K562 (cell line): ENCODE measurements around the gene NINJ1. TPM values are rescaled to one million over a fixed set of nuclear protein-coding genes. Genes with fewer than 3 reads are reported as not detected.
A peak's percentile ranks its signal among the peaks of the same experiment; 100 is the strongest.

Source experiments
- AFF1 ChIP-seq, 2 experiments: fragments of 450-650 bp; IDR thresholded peaks; 2 replicates each; pipeline ENCODE4 v1.6.1; 2018; ENCODE audit warnings: mild to moderate bottlenecking in 2 of 2, low read depth in 1 of 2; ENCODE audit not compliant: partially characterized antibody in 2 of 2
- ATF7 ChIP-seq: fragments of 450-650 bp; IDR thresholded peaks from 2 replicates; pipeline ENCODE4 v1.7.1; 2014; ENCODE audit warnings: mild to moderate bottlenecking, moderate library complexity
- CREB1 ChIP-seq, 2 experiments: sonication (generic) in 1 of 2; formaldehyde crosslinking in 1 of 2; IDR thresholded peaks; 2 replicates each; pipeline versions ENCODE4 v1.6.1 to v1.8.0; 2012 to 2022; ENCODE audit warnings: inconsistent platforms in 1 of 2, mild to moderate bottlenecking in 1 of 2, missing genetic modification reagents in 1 of 2, moderate library complexity in 1 of 2
- DIDO1 ChIP-seq: fragments of 450-650 bp; IDR thresholded peaks from 2 replicates; pipeline ENCODE4 v1.6.1; 2016; ENCODE audit warnings: low read depth, missing biosample characterization, missing genetic modification characterization
- EGR1 ChIP-seq: fragments of 450-650 bp; conservative IDR thresholded peaks from 2 replicates; pipeline ENCODE4 v1.6.1; 2017; ENCODE audit warnings: mild to moderate bottlenecking
- GATA2 ChIP-seq: sonication (generic); formaldehyde crosslinking; IDR thresholded peaks from 2 replicates; pipeline ENCODE4 v1.4.0; 2020; ENCODE audit warnings: mild to moderate bottlenecking, missing genetic modification reagents
- HMGN3 ChIP-seq: IDR thresholded peaks from 2 replicates; pipeline ENCODE4 v1.6.1; 2011; ENCODE audit warnings: borderline replicate concordance, low read depth, mild to moderate bottlenecking, mixed read lengths, low read length; ENCODE audit not compliant: insufficient read length; ENCODE audit errors: extremely low read depth
- HOMEZ ChIP-seq: fragments of 250-450 bp; sonication (Bioruptor Pico); IDR thresholded peaks from 2 replicates; pipeline ENCODE4 v1.4.0; 2020; ENCODE audit warnings: mild to moderate bottlenecking, moderate library complexity
- MYC ChIP-seq, 2 experiments: fragments of 250-450 bp in 1 of 2; sonication (Bioruptor Pico) in 1 of 2; IDR thresholded peaks; 2 replicates each; pipeline versions ENCODE4 v1.5.1 to v1.6.1; 2012 to 2021; ENCODE audit warnings: low read depth in 2 of 2, borderline replicate concordance in 1 of 2, improper control_type of control experiment in 1 of 2, low read length in 1 of 2, mild to moderate bottlenecking in 1 of 2, moderate library complexity in 1 of 2
- PCBP1 ChIP-seq: fragments of 200-400 bp; formaldehyde crosslinking; IDR thresholded peaks from 2 replicates; pipeline ENCODE4 v1.6.1; 2018; ENCODE audit warnings: mild to moderate bottlenecking, low read depth, low read length; ENCODE audit not compliant: poor library complexity, severe bottlenecking
- PTRF ChIP-seq: fragments of 450-650 bp; IDR thresholded peaks from 2 replicates; pipeline ENCODE4 v1.6.1; 2016; ENCODE audit warnings: mild to moderate bottlenecking, missing genetic modification characterization, missing compliant biosample characterization
- RBM39 ChIP-seq: fragments of 200-400 bp; formaldehyde crosslinking; optimal IDR thresholded peaks from 2 replicates; pipeline ENCODE3; 2018; ENCODE audit warnings: low read depth, low read length
- SNAPC5 ChIP-seq: fragments of 250-450 bp; sonication (Bioruptor Pico); IDR thresholded peaks from 2 replicates; pipeline ENCODE4 v1.8.0; 2021; ENCODE audit warnings: moderate library complexity, mild to moderate bottlenecking, inconsistent platforms
- SPI1 ChIP-seq: IDR thresholded peaks from 2 replicates; pipeline ENCODE4 v1.6.1; 2011; ENCODE audit warnings: low read depth, low read length, control low read depth, borderline replicate concordance
- TAF9B ChIP-seq: fragments of 450-650 bp; IDR thresholded peaks from 2 replicates; pipeline ENCODE4 v1.6.1; 2018; ENCODE audit warnings: mild to moderate bottlenecking; ENCODE audit not compliant: partially characterized antibody
- TOE1 ChIP-seq, 2 experiments: fragments of 450-650 bp in 1 of 2; sonication (generic) in 1 of 2; formaldehyde crosslinking in 1 of 2; IDR thresholded peaks; 2 replicates each; pipeline versions ENCODE4 v1.7.1 to v1.8.0; 2016 to 2022; ENCODE audit warnings: borderline replicate concordance in 2 of 2, mild to moderate bottlenecking in 2 of 2, antibody characterized with exemption in 1 of 2, inconsistent platforms in 1 of 2, low read depth in 1 of 2, missing genetic modification reagents in 1 of 2, moderate library complexity in 1 of 2
- TRIM25 ChIP-seq: fragments of 450-650 bp; IDR thresholded peaks from 2 replicates; pipeline ENCODE4 v1.7.0; 2016; ENCODE audit warnings: borderline replicate concordance
- ZC3H4 ChIP-seq: sonication (generic); formaldehyde crosslinking; IDR thresholded peaks from 2 replicates; pipeline ENCODE4 v1.9.0; 2021; ENCODE audit warnings: missing genetic modification reagents, borderline replicate concordance
- ZNF175 ChIP-seq: fragments of 200-800 bp; sonication (Bioruptor generic); IDR thresholded peaks from 2 replicates; pipeline ENCODE4 v1.6.1; 2016; ENCODE audit warnings: low read depth, mild to moderate bottlenecking, missing genetic modification characterization, missing compliant biosample characterization
- ZNF699 ChIP-seq: fragments of 250-450 bp; sonication (Bioruptor Pico); IDR thresholded peaks from 2 replicates; pipeline ENCODE4 v1.8.0; 2021; ENCODE audit warnings: mild to moderate bottlenecking, moderate library complexity; ENCODE audit not compliant: insufficient replicate concordance
- polyA plus RNA-seq, 8 experiments: library from polyadenylated mRNA; depleted of rRNA in 4 of 8; stranded (reverse) in 5 of 8; unstranded in 3 of 8; fragments of >200 nt; fragmentation: Nextera tagmentation in 2 of 8; fragmentation: Illumina TruSeq in 1 of 8; extraction: Ambion mirVana in 2 of 8; extraction: Trizol in 1 of 8; gene quantifications; 2 replicates each; pipeline versions ENCODE4 v1.2.1 to v1.2.3, GENCODE V29; 2011 to 2014; ENCODE audit warnings: inconsistent platforms in 1 of 8, missing spikeins in 1 of 8
- total RNA-seq, 7 experiments: library from RNA; depleted of rRNA in 6 of 7; stranded (reverse); fragments of >200 nt in 6 of 7; fragmentation: Illumina TruSeq in 2 of 7; extraction: Trizol in 2 of 7; gene quantifications; 2 replicates each; pipeline versions ENCODE4 v1.2.1 to v1.2.3, GENCODE V29; 2011 to 2021; ENCODE audit warnings: low replicate concordance in 1 of 7

Gene NINJ1
- total and polyA plus RNA-seq, 9 of the 15 experiments (the other 6 are each of a cell fraction or from before 2014, with no cell fraction given) = 0.13 to 8.4 (median 4.9) TPM

- TF ChIP-seq PTRF (tag) (no peak), ZNF175 (CRISPR knock-in tag) (no peak), HMGN3 (peak; percentile 43), TOE1 (IDR thresholded peaks at IDR 0.05; ENCODE audit: borderline replicate concordance) (no peak), TOE1 (CRISPR knock-in tag; IDR thresholded peaks at IDR 0.05; ENCODE audit: borderline replicate concordance, low read depth) (no peak), GATA2 (no peak), TRIM25 (no peak), TAF9B (no peak), EGR1 (peak; percentile 83), HOMEZ (no peak), CREB1 (IDR thresholded peaks at IDR 0.05) (peak; percentile 18; the same call in 1 of the 2 replicates), CREB1 (CRISPR knock-in tag; IDR thresholded peaks at IDR 0.05) (peak; percentile 50; the same call in 1 of the 2 replicates), AFF1 (IDR thresholded peaks at IDR 0.05; ENCODE audit: low read depth in 1 of 2, partially characterized antibody in 2 of 2) (no peak), SNAPC5 (CRISPR knock-in tag) (no peak), PCBP1 (peak; percentile 33), DIDO1 (no peak), SPI1 (no peak), ZNF699 (CRISPR knock-in tag) (no peak), ATF7 (peak; percentile 95), RBM39 (no peak), ZC3H4 (CRISPR knock-in tag) (no peak), MYC (IDR thresholded peaks at IDR 0.05; ENCODE audit: low read depth, low read length) (peak; percentile 26), MYC (CRISPR knock-in tag; IDR thresholded peaks at IDR 0.05; ENCODE audit: borderline replicate concordance, low read depth) (no peak)
These were observed 403 bp downstream of the NINJ1 start (continued) for GRCh38 chr9:93133681-93134014.
